ENCODE results near the gene B3GAT1.

Gene B3GAT1

DNA sequence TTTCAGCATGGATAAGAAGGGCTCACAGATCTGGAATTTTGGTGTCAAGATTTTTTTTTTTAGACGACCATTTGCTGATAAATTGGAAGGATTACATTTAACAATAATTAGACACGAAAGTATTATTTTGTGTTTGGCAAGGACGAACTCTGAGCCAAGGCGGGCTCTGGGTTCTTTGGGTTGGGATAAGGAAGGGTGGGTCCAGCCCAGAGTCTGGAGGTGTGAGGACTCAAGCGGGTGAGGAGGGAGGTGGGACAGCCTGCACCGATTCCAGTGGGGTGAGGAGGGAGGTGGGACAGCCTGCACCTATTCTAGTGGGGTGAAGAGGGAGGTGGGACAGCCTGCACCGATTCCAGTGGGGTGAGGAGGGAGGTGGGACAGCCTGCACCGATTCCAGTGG, 4.1 kb downstream of the B3GAT1 start:
- DNase-seq, result no peak

DNA sequence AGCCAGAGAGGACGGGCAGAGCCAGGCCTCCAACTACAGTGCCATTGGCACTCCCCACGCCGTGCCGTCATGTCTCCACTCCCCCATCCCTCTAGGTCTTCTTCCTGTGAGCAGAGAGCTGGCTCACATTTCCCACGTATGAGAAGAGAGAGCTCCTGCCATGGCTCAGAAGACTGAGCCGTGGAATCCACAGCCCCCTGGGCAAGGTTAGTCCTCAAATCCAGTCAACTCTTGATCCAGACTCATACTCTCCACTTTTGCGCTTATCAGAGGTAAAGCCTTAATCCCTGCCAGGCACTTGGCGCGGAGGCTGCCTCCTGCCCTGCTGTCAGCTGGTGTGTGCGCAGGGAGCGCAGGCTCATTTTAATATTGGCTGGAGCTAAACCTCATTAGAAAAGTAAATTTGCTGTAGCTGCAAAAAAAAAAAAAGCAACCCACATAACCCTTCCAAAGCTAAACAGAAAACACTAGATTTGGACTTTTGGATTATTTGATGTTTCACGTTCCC, 4.7 kb downstream of the B3GAT1 start:
- no peak for DNase-seq

DNA sequence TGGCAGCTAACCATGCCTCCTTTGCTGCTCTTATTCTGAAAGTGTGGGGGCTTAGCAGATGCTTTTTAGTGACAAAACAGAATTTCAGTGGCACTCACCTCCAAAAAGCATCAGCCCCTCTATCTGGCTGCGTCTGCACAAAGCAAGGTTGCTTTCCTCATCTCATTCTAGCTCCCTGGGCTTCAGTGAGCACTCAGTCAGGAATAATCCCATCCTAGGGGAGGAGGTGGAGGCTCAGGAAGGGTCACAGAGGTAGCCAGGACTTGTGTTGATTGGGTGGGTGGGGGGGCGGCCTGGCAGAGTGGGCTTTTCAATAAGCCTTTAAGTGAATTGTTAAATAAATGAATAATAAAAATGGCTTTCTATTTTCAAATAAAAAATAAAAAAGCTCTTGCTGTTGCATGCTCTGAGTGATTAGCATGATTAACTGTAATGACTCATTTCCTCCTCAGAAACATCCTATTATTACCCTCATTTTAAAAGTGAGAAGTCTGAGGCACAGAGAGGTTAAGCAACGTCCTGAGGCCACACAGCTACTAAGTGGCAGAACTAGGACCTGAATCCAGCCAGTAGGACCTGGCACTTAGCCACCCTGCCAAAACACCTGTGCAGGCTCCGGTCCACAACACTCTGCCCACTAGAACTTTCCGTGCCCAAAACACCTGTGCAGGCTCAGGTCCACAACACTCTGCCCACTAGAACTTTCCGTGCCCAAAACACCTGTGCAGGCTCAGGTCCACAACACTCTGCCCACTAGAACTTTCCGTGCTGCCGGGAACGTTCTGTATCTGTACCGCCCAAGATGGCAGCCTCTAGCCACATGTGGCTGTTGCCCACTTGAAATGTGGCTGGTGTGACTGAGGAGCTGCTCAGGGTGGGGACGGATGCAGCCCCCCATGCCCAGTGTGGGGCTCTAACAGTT, 5.5 kb downstream of the B3GAT1 start:
- no peak for DNase-seq

DNA sequence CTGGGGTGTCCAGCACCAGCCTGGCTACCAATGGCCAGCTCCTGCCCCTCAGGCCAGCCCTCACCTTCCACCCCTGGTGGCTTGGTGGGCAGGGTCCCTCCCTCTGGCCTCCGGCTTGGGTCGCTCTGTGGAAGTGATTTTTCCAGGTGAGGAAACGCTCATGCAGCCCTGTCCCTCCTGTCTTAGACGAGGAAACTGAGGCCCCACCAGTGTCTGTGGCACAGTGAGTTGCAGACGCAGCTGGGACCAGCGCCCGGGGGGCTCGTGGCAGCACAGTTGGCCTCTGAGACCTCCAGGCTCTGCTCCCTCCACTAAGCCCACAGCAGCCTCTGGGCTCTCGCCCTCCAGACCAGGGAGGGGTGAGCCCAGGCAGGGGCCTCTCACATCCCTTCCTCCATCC, 6.2 kb downstream of the B3GAT1 start:
- no peak for DNase-seq

DNA sequence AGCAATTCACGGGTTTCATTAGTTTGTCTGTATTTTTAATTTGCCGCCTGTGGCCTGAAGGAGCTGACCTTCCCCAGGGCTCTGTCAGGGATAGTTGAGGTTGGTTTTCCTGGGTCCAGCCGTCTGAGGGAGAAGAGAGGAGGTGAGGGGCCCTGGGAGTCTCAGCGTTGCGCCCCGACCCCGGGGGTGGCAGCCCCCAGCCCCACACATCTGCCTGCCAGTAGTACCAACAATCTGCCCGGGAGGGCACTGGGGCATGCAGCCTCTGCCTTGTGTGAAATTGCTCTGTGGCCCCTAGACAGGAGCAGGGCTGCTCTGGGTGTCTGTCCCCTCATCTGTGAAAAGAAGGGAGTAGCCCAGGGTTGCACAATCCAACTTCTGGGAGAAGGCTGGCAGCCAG, 6.6 kb downstream of the B3GAT1 start:
- DNase-seq, result no peak

DNA sequence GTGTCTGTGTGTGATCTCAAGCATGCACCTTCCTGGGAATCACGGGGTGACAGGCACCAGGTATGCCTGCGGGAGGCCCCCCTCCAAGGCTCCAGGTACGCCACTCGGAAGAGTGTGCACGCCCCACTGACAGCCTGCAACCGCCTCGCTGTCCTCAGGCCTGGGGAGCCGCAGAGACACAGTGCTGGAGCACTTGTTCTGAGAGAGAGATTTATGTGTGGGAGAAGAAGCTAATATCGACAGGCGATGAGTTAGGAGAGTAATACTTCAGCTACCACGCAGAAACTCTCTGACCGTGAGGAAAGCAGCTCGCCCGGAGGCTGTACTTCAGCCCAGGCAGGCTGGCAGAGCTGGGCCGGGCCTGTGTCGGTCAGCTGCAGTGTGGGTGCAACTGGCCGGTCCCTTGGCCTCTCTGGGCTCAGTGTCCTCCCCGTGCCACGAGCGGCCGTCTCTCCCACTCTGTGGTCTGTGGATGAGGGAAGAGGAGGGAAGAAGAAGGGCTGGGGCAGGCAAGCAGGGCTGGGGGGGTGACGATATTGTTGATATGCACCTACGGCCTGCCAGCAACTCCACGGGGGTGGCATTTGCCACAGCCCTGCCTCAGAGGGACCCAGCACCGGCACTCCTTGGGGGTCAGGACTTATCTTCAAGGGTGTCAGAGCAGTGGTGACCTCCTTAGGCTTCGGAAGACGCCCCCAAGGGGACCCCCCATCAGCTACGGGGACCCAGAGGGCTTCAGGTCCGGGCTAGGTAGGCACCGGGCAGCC, 7.3 kb downstream of the B3GAT1 start:
- DNase-seq, result no peak

DNA sequence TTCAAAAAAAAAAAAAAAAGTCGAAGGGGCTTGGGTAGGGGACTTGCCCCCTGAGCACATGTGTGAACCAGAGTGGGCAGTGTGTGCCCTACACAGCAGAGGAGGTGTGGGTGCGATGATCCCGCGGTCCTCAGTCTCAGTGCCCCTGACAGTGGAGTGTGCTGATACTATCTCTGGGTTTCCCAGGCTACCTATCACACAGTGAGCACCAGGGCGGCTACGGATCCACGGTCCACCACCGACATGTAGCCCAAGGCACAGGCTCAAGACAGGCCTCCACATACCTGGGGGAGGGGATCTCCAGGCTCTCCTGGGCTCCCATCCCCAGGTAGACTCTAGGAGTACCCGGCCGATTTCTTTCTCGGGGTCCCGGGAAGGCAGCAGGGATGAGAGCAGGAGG, 9.1 kb downstream of the B3GAT1 start:
- no peak for DNase-seq

DNA sequence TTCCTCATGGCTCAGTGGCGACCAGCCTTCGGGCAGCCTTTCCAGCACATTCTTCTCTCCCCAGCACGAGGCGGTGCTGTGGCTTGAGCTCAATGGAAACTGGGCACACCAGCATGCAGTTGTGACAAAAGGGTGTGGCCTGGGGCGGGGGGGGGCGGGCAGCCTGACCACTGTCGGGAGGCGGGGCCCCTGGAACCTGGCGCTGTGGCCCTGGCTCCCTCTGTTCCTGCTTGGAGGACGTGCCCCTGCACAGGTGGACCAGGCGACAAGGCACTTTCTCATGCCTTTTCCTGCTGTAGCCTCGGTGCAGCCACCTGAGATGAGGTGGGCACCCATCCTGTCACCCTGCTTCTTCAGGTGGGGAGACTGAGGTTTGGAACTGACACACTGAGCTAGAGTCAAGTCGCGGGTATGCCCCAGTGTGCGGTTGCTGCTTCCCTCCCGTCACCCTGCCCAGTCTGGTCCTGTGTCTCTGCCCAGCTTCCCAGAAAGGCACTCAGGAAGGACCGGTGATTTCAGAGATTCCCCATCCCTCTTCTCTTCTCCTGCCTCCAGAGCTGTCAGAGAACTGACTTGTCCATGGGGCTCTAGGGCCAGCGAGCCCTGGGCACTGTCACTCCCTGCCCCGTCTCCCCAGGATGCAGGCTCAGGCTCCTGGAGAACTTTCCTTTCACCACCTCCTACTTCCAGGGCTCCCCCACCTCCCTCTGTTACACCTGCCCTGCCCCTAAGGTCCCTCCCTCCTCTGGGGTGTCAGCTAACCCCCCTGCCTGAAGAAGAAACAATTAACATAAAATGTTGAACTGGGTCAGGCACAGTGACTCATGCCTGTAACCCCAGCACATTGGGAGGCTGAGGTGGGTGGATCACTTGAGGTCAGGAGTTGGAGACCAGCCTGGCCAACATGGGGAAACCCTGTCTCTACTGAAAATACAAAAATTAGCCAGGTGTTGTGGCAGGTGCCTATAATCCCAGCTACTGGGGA, 9.9 kb downstream of the B3GAT1 start:
- DNase-seq, result no peak

DNA sequence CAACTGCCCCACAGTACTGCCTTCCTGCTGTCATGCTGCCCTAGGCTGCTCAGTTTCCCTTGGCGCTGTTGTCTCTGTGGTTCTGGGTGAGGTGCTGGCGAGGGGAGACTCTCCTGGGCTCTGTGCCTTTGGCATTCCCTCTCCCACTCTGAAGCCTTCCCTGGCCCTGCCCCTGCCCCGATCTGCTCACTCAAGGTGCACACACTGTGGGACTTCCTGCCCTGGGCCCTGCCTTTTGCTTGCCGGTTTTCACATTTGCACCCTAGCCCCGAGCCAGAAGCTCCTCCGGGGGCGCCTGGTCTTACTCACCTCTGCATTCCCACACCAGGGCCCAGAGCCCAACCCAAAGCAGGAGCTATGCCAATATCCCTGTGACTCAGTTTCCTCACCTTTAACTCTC, 12.0 kb downstream of the B3GAT1 start:
- DNase-seq, result no peak

DNA sequence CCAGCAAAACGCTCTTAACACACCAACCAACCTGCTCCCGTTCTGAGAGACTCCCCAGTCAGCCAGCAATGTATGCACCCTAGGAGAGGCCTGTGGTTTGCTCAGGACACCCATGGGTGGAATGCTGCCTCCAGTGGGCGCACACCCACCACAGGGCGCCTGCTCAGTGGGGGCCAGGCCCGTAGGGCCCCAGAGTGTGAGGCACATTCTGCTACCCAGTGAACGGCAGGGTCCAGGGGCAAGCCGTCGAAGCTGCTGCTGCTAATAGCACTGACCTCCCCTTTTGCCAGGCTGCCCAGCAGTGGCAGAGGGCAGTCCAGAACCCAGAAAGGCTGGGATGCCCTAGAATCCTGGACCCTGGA, 12.8 kb downstream of the B3GAT1 start:
- no peak for DNase-seq

DNA sequence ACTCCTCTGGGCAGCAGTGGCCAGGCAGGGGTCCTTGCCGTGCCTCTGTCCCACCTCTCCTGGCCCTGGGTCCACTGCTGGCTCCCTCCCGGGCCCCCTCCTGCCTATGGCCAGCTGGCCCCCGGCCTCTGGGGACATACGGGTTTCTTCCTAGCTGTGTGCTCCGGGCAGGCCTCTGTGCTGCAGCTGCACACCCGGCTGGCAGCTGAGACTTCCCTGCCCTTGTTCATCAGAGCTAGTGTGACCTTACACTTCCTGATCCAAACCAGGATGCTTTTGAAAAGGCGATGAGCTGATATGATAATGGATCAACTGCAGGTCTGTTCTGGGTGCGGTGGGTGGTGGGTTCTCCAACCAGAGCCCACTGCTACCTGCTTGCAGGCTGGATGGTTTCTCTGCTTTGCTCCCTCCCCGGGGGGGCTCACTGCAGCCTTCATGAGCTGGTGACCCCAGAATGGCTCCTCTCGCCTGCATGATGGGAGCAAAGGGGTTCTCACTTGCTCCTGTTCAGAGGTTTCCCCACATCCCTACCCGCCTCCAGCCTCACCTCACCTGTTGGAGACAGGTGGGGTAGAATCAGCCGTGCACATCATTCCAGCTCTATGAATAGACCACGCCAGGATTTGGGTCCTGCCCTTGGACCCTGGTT, 13.3 kb downstream of the B3GAT1 start:
- no peak for DNase-seq

DNA sequence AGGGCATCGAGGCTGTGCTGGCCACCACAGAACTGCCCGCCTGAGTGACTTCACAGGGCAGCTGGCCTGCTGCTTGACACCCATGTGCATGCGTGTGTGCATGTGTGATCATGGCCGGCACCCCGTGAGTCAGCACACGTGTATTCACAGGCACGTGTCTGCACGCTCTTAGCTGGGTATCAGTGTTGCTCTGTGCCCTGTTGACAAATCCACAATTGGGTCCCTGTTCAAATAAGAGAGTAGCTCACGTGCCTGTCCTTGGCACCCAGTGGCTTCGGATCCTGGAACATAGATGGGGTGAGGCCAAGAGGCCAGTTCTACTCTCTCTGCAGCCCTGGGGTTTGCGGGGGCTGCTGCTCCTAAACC, 14.0 kb downstream of the B3GAT1 start:
- DNase-seq, result peak; percentile 10 to 16

DNA sequence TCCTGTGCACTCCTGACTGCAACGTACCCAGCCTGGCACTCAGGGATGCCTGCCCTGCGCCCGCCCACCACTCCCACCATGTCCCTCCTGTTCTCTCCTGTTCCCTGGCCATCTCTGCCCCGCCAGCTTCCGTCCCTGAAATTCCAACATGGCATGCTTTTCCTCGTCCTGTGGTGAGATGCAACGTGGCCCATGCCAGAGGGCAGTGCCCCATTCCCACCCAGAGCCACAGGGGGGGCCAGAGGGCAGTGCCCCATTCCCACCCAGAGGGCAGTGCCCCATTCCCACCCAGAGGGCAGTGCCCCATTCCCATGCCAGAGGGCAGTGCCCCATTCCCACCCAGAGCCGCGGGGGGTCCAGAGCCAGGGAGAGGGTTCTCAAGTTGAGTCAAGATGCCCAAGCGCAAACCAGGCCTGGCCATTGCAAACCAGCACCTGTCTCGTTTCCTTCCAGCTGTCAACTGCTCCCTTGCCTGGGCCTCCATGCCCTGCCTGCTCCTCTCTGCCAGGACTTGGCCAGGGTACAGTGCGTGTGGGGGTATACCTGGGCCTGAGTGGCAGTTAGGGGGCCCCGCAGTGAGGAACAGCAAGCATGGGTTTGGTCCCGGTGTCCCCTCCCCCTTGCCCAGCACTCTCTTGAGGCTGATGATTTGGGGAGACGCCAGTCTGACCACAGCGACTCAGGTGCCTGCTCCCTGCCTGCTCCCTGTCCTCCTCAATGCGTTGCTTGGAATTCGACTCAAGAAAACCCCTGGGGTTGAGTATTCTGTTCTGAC, 14.6 kb downstream of the B3GAT1 start:
- DNase-seq, result no peak

DNA sequence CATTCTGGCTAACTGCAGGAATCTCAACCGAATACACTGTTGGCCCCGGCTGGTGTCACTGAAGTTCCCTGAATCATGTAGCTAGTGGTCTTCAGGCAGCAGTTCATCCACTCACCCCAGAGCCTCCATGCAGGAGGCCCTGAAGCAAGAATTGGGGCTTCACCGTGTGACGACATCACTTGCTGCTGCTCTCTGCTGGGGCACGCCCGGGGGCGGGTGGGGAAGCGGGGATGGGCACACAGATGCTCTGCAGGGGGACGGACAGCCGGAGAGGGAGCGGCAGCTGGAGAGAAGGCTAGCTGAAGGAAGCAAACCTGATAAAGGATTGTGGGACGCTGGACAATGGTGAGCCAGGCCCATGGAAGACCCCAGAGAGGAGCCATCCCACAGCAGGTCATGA, 17.0 kb downstream of the B3GAT1 start:
- DNase-seq, result no peak

DNA sequence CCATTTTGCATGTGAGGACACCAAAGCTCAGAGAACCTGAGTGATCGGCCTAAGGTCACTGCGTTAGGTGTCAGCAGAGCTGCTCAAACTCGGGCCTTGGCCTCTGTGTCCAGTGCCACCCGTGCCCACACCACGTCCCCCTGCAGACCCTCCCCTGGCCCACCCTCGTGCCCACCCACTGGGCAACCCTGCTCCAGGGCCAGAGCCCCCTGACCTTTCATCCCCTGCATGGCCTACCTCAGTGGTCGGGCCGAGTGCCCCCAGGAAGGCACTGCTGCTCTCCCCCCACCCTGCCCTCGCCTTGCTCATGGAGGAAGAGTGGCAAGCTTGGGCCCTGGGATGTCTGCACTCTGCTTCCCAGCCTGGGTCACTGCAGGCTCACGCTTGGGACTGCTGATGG, 17.7 kb downstream of the B3GAT1 start:
- DNase-seq, result no peak

DNA sequence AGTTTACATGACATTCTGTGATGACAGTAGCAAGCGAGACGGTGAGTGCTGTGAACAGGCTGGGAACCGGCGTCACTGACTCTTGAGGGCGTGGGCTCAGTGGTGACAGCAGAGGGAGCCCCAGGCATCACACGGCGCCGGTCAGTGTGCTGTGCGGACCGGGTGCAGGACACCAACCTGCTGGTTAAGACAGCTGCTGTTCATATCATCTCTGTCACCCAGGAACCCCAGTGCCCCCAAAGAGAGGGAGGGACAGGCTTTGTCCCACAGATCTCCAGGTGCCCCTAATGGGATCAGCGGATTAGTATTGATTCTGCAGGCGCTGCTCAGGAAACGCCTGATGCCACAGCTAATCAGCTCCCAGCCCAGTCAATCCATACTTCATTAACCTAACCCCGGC, 18.4 kb downstream of the B3GAT1 start:
- DNase-seq, result peak; percentile 10 to 21

DNA sequence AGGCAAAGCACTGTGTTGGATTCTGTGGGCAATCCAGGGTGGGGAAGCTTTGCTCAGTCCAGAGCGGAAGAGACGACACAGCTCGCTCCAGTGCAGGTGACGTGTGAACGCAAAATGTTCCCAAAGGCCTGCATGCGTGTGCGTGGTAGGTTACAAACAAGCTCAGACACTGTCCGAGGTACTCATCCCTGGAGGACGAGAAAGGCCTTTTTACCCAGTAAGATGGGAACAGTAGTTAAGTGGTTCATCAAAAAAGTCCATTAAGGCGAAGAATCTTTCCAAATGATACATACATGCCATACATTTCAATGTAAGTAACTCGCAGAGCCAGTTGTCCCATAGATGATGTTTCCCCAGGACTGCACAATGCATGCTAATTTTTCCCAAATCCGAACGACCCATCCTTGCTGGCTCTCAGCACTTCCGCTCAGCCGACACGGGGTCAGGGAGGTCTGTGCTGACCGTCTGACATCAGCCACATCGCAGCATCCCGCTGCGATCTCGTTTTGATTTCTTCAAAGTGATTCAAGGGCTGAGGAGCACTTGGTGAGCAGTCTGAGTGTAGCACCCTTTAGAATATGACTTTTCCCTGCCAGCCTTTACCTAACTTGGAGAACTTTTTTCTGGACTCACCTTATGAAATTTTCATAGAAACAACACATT, 19.0 kb downstream of the B3GAT1 start:
- DNase-seq, result no peak

DNA sequence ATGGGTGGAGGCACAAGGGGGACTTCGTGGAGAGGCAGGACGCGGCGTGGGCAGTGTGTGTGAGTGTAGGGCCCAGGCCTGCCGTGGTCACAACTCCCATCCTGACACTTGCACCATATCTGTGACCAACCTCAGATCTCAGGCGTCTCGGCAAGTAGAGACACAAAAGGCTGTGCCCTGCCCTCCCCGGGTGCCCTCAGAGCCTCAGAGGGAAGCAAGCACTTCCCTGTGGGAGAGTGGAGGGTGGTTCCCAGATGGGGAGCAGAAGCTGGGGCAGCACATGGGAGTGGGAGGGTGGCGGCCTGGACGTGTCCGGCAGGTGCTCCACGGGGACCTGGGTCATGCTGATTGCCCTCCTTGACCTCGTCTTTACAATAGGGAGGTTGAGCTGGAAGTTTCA, 20.4 kb downstream of the B3GAT1 start:
- DNase-seq, result no peak

DNA sequence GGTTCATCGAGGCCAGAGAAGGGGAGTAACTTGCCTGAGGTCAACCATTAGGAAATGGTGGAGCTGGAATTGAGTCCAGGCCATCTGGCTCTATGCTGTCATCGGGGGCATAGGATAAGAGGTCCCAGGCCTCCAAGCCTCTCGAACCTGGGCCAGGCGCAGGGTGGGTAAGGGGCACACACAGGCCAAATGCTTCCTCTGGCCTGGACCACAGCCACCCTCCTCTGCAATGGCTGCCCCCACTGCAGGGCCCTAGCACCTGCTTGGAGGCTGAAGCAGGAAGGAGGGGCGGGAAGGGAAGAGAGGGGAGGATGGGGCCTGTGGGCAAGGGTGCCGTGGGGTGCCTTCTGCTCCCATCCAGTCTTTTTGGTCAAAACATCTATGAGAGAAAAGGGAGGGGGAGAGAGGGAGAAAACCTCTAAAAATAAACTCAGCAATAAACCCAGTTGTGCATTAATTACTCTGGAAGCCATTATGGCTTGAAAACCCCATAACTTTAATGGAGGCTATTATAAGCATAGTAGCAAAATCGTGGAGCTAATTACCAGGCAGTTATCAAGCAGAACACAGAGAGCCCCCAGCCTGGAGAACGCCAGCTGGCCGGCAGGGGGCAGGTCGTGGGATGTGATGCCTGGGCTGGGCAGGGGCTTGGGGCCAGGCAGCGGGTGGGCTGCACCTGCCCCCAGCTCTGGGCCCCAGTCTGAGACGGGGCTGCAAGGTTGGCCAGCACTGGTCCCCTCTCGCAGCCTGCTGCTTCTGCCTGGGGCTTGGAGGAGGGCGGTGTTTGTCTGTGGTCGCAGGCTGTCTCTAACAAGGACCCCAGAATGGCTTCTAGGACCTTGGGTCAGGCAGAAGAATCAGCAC, 21.1 kb downstream of the B3GAT1 start:
- no peak for DNase-seq
